Small intestine (tissue), 7 donors: ENCODE data around the gene SLC1A4. TPM values are rescaled to one million over a fixed set of nuclear protein-coding genes. Genes with fewer than 3 reads are reported as not detected.
A peak's percentile ranks its signal among the peaks of the same experiment; 100 is the strongest.

Source experiments
- DNase-seq, 2 donors: peaks; one replicate each; pipeline versions ENCODE4 v3.0.0 to v3.0.0-alpha.2; 2013
- FAIRE-seq: peaks from 2 replicates; lab custom pipeline; 2012; peaks lifted over from hg19 to GRCh38; lab: Jason Lieb, UNC
- H3K27ac ChIP-seq, 3 donors: one replicate each; pipeline ENCODE4 v1.5.1; 2013; ENCODE audit warnings: low read length in 2 of 3, mild to moderate bottlenecking in 2 of 3, control low read depth in 1 of 3, inconsistent platforms in 1 of 3, low read depth in 1 of 3, moderate library complexity in 1 of 3
- H3K27me3 ChIP-seq, 3 donors: one replicate each; pipeline ENCODE4 v1.6.1; 2013; ENCODE audit warnings: low read length in 3 of 3, inconsistent platforms in 1 of 3; ENCODE audit not compliant: control insufficient read depth in 3 of 3, insufficient read depth in 3 of 3
- H3K36me3 ChIP-seq, 3 donors: one replicate each; pipeline ENCODE4 v1.6.1; 2013; ENCODE audit warnings: low read length in 3 of 3, inconsistent platforms in 1 of 3, low read depth in 1 of 3, mild to moderate bottlenecking in 1 of 3, moderate library complexity in 1 of 3; ENCODE audit not compliant: control insufficient read depth in 3 of 3, insufficient read depth in 2 of 3
- H3K4me1 ChIP-seq, 3 donors: one replicate each; pipeline ENCODE4 v1.6.1; 2013; ENCODE audit warnings: low read length in 2 of 3, inconsistent platforms in 1 of 3, low read depth in 1 of 3, mild to moderate bottlenecking in 1 of 3, moderate library complexity in 1 of 3; ENCODE audit not compliant: control insufficient read depth in 3 of 3, insufficient read depth in 2 of 3
- H3K4me3 ChIP-seq, 3 donors: one replicate each; pipeline ENCODE4 v1.5.1; 2013; ENCODE audit warnings: low read length in 3 of 3, control low read depth in 1 of 3, inconsistent platforms in 1 of 3, low read depth in 1 of 3, mild to moderate bottlenecking in 1 of 3, moderate library complexity in 1 of 3
- H3K9me3 ChIP-seq, 2 donors: one replicate each; pipeline ENCODE4 v1.6.1; 2013; ENCODE audit warnings: low read depth in 1 of 2, low read length in 1 of 2; ENCODE audit not compliant: control insufficient read depth in 2 of 2, insufficient read depth in 1 of 2
- WGBS, 3 donors: extraction: QIAGEN DNeasy Blood & Tissue Kit; methylation state at CpG; one replicate each; pipeline ENCODE4 v1.1.7; 2013; 5-methylcytosine and 5-hydroxymethylcytosine counted together
- polyA plus RNA-seq, 4 donors: library from polyadenylated mRNA; stranded (reverse) in 3 of 4; unstranded in 1 of 4; fragments of 200-250 nt in 3 of 4; fragments of 120-200 nt in 1 of 4; gene quantifications; one replicate each; pipeline versions ENCODE4 v1.2.1 to v1.2.3, GENCODE V29; 2013
- donor health status: healthy with polysubstance abuse.
- donor health status: control.
- donor health status: control.
- donor health status: Bipolar disorder and iron deficiency.
- donor health status: healthy.

The SLC1A4 gene
- polyA plus RNA-seq, 4 donors = 0.67 to 18.7 (median 3.9) TPM

- no peak for DNase-seq
- peaks cover 0 to 25% of the 10 kb centered on the region in 2 donors for H3K9me3 ChIP-seq
- H3K4me1 ChIP-seq = no peaks in the 10 kb centered on the region
- no peak overlapping the region for H3K4me3 ChIP-seq
- 79 to 90% (median 87%) methylated on average over 11 of the region's 11 CpGs for WGBS, 3 donors
- H3K27me3 ChIP-seq = no peaks in the 10 kb centered on the region
- H3K27ac ChIP-seq = no peak overlapping the region
- FAIRE-seq = no peak
- peaks cover 0 to 8% (median 2%) of the 10 kb centered on the region in 3 donors for H3K36me3 ChIP-seq
These were observed 57.6 kb downstream of the SLC1A4 start for GRCh38 chr2:65046633-65047407.

GRCh38 chr2:65049010-65049639 lies 59.9 kb downstream of the SLC1A4 start:
- Histone ChIP-seq H3K27me3 (no peaks in the 10 kb centered on the region), H3K4me3 (no peak overlapping the region), H3K27ac (no peak overlapping the region), H3K4me1 (no peaks in the 10 kb centered on the region), H3K9me3 (peaks cover 0 to 19% of the 10 kb centered on the region in 2 donors), H3K36me3 (peaks cover 0 to 2% (median 2%) of the 10 kb centered on the region in 3 donors)
- 90 to 94% (median 92%) methylated on average over 1 of the region's 1 CpG for WGBS, 3 donors
- DNase-seq (no peak), FAIRE-seq (no peak)

GRCh38 chr2:65050931-65051330 lies 61.7 kb downstream of the SLC1A4 start:
- DNase-seq (no peak), FAIRE-seq (no peak)
- peaks cover 3 to 7% (median 6%) of the 10 kb centered on the region in 3 donors for H3K4me1 ChIP-seq
- 92 to 96% (median 93%) methylated on average over 3 of the region's 3 CpGs for WGBS, 3 donors
- H3K27me3 ChIP-seq = no peaks in the 10 kb centered on the region
- H3K27ac ChIP-seq = no peak overlapping the region
- H3K36me3 ChIP-seq = peaks cover 0 to 2% (median 0%) of the 10 kb centered on the region in 3 donors
- no peak overlapping the region for H3K4me3 ChIP-seq
- H3K9me3 ChIP-seq = peaks cover 0 to 9% of the 10 kb centered on the region in 2 donors

GRCh38 chr2:65053199-65053598 lies 64.0 kb downstream of the SLC1A4 start:
- no peak for FAIRE-seq
- H3K4me1 ChIP-seq = peaks cover 7 to 15% (median 9%) of the 10 kb centered on the region in 3 donors
- WGBS, 3 donors = 22 to 32% (median 25%) methylated on average over 1 of the region's 1 CpG
- no peaks in the 10 kb centered on the region for H3K36me3 ChIP-seq
- DNase-seq = peak in 1 of 2 donors; percentile 54
- no peaks in the 10 kb centered on the region for H3K27me3 ChIP-seq
- H3K27ac ChIP-seq = no peak overlapping the region
- H3K9me3 ChIP-seq = peaks cover 0 to 5% of the 10 kb centered on the region in 2 donors
- no peak overlapping the region for H3K4me3 ChIP-seq

GRCh38 chr2:65054749-65055421 lies 65.7 kb downstream of the SLC1A4 start:
- Histone ChIP-seq H3K9me3 (peaks cover 0 to 3% of the 10 kb centered on the region in 2 donors), H3K27me3 (no peaks in the 10 kb centered on the region), H3K27ac (peak overlapping the region in 1 of 3 donors; percentile 82), H3K4me1 (peaks cover 7 to 15% (median 9%) of the 10 kb centered on the region in 3 donors), H3K4me3 (peak overlapping the region in 1 of 3 donors; percentile 68), H3K36me3 (no peaks in the 10 kb centered on the region)
- WGBS, 3 donors = 63 to 77% (median 68%) methylated on average over 4 of the region's 4 CpGs
- no peak for DNase-seq
- no peak for FAIRE-seq

- Histone ChIP-seq H3K36me3 (no peaks in the 10 kb centered on the region), H3K27me3 (no peaks in the 10 kb centered on the region), H3K4me3 (peak overlapping the region; percentile 42 to 86 (median 68)), H3K9me3 (peaks cover 0 to 3% of the 10 kb centered on the region in 2 donors), H3K4me1 (peaks cover 7 to 15% (median 9%) of the 10 kb centered on the region in 3 donors), H3K27ac (peak overlapping the region; percentile 48 to 82 (median 76))
- no peak for FAIRE-seq
- WGBS, 3 donors = 6 to 8% (median 8%) methylated on average over 42 of the region's 42 CpGs
- DNase-seq = no peak
These were observed 66.4 kb downstream of the SLC1A4 start for GRCh38 chr2:65055422-65056214.

GRCh38 chr2:65056215-65057053 lies 67.2 kb downstream of the SLC1A4 start, which contains the start of gene CEP68:
TSS of gene CEP68 (plus strand) at chr2:65056416. CDS start at chr2:65069445, 13,029 bp downstream.
- Histone ChIP-seq H3K27me3 (no peaks in the 10 kb centered on the region), H3K4me3 (peak within 1 kb of the TSS; percentile 61 to 86 (median 68)), H3K36me3 (peaks cover 0 to 2% (median 0%) of the 10 kb centered on the region in 3 donors), H3K27ac (peak within 1 kb of the TSS; percentile 48 to 85 (median 76)), H3K9me3 (peaks cover 0 to 1% of the 10 kb centered on the region in 2 donors), H3K4me1 (peaks cover 7 to 15% (median 9%) of the 10 kb centered on the region in 3 donors)
- FAIRE-seq = no peak
- 0% methylated on average over 58 to 99 of the region's 99 CpGs for WGBS, 3 donors
- DNase-seq = peak; percentile 97 to 98
